CD4-positive, alpha-beta T cell treated with Interleukin-10 for 1 hour (primary cell): ENCODE results near the gene TM4SF20.
"Not testable (repeated sequence)": the region's sequence is repeated elsewhere in the genome, so short reads cannot be mapped to it uniquely, and the experiment has no call there.

Source experiments
- DNase-seq: peaks from one replicate; pipeline ENCODE4 v3.0.0-alpha.2; 2020

TM4SF20 gene

GRCh38 chr2:227364585-227365263 is 14.4 kb downstream of the TM4SF20 start:
- DNase-seq: not testable (repeated sequence)

DNA sequence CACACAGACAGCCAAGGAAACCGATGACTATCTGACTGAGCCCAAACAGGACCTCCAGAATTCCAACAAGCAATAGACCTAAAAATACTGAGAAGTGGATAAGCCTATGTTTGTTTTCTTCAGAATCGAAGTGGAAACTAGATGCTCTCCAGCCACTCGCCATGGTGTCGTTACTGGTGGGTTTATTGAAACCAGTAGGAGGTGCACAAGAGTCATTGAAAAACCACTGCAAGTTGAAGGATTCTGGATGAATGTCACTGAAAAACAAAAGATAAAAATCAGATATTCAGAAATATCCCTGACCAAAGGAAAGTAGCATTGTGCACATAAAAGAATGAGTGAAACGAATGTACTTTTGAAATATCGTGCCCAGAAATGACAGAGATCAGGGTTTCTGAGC is 15.3 kb downstream of the TM4SF20 start:
- peak; percentile 23 for DNase-seq

DNA sequence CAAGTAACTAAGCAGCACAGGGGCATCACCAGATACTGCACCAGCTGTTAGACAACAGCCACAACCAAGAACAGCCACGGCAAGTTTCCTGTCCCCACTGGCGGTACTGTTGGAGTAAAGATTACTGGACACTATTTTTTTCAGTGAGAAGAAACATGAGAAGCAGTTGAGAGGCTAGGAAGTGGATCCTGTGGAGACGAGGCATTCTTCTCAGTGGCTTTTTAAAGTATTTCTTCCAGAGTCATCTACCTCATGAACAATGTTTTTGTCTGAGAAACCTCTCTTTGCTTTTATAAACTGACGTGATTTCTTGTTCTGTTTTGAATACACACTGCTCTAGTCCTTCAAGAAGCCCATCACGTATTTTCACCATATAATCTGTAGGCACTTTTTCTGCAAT is 18.8 kb downstream of the TM4SF20 start:
- no peak for DNase-seq

DNA sequence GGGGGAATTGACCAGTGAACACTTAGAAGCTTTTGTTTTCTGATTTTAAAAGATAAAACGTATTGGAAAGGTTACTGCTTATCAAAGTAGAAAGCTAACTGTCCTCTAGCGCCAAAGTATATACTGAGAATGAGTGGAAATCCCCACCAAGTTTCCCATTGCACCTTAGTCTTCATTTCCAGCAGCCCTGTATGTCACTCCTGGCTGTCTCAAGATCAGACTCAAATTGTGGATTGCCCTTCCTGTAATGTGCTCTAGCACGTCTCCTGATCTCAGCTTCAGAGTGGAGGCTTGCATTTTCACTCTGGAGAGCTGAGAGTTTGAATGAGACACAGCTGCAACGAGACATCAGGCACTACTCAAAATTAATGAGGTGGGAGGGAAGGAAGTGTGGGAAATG is 27.5 kb downstream of the TM4SF20 start:
- no peak for DNase-seq

DNA sequence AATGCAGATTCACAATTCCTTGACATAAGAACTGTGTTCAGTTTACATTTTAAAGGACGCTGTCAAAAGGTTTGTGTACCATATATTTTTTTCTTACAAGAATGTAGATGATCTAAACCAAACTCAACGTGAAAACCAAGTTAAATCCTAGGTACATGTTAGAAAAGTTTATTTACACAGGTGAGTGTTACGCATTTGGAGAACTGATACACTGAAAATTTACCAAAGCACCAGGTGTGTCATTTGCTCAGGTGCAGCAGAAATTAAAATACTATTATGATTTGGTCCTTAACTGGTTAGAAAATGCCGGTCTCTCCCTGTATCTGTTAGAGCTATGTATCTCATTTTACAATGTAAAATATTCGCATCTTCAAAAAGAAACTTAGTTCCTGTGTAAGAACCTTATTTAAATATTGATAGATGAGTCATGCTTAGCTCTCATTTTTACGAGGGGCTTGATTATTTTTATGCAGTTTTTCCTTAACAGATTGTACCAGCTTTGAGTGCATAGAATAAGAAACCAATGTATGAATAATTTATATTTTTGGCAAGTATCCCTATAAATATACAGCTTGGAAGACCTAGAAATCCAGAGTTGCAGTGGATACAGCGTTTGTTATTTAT is 29.0 kb downstream of the TM4SF20 start:
- no peak for DNase-seq

DNA sequence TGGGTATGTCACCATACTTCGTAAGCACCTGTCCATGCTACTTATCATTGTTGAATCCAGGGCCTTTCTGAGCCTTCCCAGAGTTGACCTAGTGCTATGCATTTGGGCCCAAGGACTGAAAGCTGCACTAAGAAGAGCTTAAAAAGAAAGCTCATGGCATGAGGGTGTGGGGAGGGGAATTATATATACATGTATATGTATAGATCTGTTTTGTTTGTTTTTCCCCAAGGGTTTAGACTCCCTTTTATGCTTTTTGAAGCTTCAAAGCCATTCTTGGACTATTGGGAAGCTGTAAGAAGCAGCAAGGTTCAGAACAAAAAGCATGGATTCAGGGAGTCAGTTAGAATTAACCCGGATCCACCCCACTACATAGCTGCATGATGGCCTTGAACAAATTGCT is 30.8 kb downstream of the TM4SF20 start:
- DNase-seq: no peak

GRCh38 chr2:227347117-227347516 is 32.0 kb downstream of the TM4SF20 start:
- no peak for DNase-seq

DNA sequence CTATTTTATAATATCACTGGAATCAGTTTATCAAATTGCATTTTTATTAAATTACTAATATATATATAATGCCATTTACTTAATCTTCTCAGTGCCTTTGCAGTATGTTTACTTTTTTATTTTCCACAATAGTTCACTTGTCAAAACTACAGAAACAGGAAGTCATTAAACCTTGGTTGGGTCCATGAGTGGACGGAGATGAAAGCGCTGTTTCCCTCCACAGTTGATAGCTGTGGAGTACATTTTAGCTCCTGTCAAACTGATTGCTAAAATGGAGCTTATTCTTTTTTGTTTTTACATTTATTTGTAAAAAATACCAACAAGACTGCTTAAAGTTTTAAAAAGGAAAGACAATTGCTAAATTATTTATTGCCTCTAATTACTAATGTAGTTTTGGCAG is 34.9 kb downstream of the TM4SF20 start:
- no peak for DNase-seq

- no peak for DNase-seq
These were observed 37.6 kb downstream of the TM4SF20 start for GRCh38 chr2:227341553-227341952.

DNA sequence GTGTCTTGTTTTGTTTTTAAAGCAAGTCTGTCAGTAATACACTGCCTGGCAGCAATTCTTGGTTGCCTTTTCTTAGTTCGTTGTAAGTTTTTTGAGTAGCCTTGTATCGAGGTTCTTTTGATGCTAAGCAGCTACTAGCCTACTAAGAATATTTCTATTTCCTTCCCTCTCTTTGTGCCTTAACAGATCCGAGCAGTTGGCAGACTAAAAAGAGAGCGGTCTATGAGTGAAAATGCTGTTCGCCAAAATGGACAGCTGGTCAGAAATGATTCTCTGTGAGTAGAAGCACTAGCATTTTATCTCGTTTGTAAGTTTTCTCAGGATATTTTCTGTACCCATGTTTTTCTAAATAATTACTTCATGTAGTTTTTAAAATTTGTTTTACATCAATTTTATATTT is 39.0 kb downstream of the TM4SF20 start:
- no peak for DNase-seq

DNA sequence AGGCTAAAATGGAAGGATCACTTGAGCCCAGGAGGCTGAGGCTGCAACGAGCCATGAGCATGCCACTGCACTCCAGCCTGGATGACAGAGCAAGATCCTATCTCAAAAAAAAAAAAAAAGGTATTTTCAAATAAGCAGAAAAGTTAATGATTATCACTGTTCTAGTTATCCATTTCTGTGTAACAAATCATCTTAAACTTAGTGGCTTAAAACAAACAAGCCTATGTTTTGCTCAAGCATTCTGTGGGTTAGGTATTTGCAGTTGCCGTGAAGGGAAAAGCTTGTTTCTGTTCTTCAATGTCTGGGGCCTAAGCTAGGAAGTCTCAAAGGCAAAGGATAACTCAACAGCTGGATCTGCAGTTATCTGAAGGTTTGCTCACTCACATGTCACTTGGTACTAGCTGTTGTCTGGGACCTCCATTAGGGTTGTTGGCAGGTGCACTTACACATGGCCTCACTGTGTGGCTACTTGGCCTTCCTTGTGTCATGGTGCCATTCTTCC is 40.0 kb downstream of the TM4SF20 start:
- no peak for DNase-seq

DNA sequence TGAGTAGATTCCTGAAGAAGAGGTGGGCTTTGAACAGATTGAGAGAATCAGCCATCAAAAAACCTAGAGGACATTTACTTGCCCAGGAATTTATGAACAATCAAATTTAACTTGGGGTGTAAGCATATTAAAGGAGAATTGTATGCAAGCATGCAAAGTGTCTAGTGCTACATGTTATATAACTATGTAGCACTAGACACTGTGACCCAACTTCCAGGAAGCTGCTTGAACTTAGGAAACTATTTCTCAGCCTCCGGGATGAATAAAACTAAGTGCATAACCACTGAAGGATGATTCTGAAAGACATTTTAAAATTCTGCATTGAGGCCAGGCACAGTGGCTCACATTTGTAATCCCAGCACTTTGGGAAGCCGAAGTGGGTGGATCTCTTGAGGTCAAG is 41.7 kb downstream of the TM4SF20 start:
- no peak for DNase-seq

DNA sequence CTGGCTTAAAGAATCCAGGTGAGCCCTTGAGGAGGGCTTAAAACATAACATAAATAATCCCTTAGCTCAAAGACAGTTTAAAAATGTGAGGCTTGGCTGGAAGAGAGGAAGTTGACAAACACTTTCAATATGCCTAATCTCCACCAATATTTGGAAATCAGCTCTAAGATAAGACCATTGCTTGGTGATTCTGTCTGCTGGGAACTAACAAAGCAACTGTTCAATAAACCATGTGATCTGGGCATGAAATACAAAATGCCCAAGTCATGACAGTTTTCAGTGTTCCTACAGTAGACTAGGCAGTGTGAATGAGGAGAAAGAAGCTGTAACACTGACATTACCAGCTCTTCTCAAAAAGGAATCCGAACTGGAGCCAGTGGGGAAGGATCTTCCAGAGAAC is 43.4 kb downstream of the TM4SF20 start:
- DNase-seq: no peak

DNA sequence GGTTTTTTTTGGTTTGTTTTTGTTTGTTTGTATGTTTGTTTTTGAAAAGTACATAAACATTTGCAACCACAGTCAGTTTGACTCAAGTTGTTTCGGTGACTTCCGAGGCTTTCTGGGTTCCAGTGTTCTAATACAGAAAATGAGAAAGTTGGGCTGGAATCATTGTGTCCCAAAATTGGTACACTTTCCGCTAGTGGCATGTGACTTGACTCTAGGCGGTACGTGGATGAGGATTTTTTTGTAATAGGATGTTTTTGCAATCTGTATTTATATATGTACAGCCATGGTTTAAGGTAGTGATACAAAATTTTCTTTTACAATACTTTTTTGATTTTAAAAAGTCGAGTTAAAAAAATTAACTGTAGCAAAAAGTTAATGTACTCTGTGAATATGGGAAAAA is 52.3 kb downstream of the TM4SF20 start:
- no peak for DNase-seq

DNA sequence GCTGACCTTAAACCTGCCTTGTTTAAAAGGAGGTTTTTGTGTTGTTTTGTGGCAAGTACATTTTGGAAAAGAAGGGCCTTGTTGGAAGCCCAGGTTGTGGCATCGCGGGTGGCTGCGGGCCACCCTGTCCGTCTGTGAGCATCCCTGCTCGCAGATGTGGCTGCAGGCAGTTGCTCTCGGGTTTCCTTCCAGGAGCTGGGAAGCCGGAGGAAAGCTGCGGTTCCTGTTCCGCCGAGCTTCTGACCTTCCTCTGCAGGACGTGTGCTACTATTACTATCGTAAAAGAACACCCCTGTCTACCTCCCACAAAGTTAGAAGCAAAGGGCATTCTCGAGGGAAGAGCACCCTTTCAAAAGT is 53.3 kb downstream of the TM4SF20 start:
- DNase-seq: no peak

DNA sequence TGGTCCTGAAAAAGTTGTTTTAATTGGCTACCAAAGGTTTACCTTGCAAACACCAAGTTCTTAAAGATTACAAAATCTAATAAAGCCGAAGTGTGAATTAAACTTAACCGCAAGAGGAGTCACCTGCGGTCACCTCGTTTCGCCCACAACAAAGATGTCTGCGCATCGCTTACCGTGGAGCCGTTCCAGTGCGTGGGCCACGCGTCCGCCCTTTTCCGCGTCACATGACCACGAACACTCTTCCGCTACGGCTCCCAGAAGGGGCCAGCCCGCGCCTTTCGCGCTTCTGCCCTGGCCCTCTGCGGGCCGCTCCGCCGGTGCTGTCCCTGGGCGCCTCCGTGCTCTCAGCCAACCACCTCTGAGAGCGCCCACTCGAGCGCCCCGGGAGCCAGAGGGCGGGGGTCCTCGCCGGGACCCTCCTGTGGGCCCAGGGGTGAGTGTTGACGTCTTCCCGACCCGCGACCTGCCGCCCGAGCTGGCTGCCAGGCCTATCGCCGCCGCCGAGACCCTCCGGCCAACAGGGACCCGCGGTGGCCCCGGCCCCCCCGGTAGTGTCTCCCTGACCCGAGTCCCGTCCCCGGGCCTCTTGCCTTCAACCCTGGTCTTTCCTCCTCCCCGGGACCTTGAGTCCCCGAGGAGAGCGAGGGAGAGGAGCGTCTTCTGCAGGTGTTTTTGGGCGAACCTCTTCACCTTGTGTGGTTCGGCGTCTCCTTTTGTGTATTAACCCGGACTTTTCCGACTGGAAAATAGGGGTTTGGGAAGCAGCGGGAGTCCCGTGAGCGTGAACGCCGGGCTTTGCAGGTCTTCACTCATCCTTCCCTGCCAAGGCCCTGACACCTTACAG is 53.9 kb downstream of the TM4SF20 start, which contains the start of gene MFF:
TSS of gene MFF (plus strand) at position 257 of the 844 bp plus-strand sequence. CDS start 5,415 bp downstream, outside the sequence.
- peak; percentile 95 for DNase-seq

GRCh38 chr2:227324642-227324994 is 54.5 kb downstream of the TM4SF20 start:
- no peak for DNase-seq

- no peak for DNase-seq
These were observed 55.3 kb downstream of the TM4SF20 start for GRCh38 chr2:227323818-227324217.

DNA sequence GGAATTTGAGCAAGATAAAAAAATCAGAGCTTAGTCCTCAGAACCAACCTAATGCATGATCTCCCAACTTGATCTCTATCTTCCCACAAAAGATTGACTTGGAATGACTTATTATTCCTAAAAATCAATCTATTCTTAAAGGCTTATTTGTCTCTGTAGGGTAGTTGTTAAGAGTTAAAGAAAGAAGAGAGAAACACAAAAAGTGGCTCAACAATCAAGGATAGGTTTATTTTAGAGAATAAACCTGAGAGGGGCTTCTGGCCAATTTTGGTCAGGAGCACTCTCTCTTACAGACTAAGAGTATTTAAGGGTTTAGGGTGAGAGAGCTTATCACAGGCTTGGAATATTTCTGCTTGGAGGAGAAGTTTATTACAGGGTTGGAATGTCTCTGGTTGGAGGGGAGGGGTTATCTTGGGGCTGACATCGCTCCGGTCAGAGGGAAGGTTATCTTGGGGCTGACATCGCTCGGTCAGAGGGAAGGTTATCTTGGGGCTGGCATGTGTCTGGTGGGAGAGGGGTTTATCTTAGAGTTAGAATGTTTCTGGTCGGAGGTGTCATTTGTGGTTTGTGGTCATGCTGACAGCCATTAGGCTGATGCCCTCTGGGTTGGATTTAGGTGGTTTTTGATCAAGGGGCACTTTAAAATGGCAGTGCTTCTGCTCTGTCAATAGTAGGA is 56.4 kb downstream of the TM4SF20 start:
- peak; percentile 6 for DNase-seq

GRCh38 chr2:227320305-227321094 is 58.6 kb downstream of the TM4SF20 start:
- DNase-seq: peak; percentile 2

GRCh38 chr2:227317834-227318233 is 61.3 kb downstream of the TM4SF20 start:
- DNase-seq: no peak

DNA sequence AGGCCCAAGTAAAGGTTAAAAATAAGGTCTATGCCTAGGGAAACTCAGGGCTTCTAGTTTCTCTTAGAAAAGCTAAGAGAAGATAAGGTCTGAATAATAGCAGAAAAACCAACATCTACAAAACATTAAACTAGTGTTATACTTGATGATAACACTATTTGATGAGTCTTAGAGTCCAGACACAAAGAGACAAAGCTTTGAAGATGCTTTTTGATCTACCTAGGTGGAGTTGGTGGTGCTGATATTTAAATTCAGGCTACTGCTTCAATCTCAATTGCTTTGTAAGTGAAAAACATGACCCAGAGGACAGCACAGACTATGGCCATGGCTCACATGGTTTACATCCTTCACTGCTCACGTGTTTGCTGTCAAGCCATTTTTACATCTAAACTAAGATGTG is 65.8 kb downstream of the TM4SF20 start:
- DNase-seq: no peak
